Ascending aorta (tissue), 2 donors: ENCODE data around the gene RAI14. TPM values are rescaled to one million over a fixed set of nuclear protein-coding genes. Genes with fewer than 3 reads are reported as not detected.
"Not testable (repeated sequence)": the region's sequence is repeated elsewhere in the genome, so short reads cannot be mapped to it uniquely, and the experiment has no call there.

ENCODE experiments used
- DNase-seq, 2 donors: peaks; one replicate each; pipeline ENCODE4 v3.0.0-alpha.2; 2019; ENCODE audit warnings: low spot score in 2 of 2
- H3K27ac ChIP-seq, 2 donors: fragments of 200-600 bp; sonication (generic); one replicate each; pipeline ENCODE4 v1.5.1; 2016 to 2017; ENCODE audit warnings: mild to moderate bottlenecking in 1 of 2
- H3K27me3 ChIP-seq: fragments of 200-600 bp; sonication (generic); one replicate; pipeline ENCODE4 v1.5.1; 2017
- H3K36me3 ChIP-seq, 2 donors: fragments of 200-600 bp; sonication (generic); one replicate each; pipeline ENCODE4 v1.5.1; 2016
- H3K4me1 ChIP-seq, 2 donors: fragments of 200-600 bp; sonication (generic); one replicate each; pipeline ENCODE4 v1.5.1; 2016 to 2017; ENCODE audit warnings: mild to moderate bottlenecking in 1 of 2
- H3K4me3 ChIP-seq, 2 donors: fragments of 200-600 bp; sonication (generic); one replicate each; pipeline ENCODE4 v1.5.1; 2016 to 2017; ENCODE audit warnings: mild to moderate bottlenecking in 1 of 2
- H3K9me3 ChIP-seq, 2 donors: fragments of 200-600 bp; sonication (generic); one replicate each; pipeline ENCODE4 v1.5.1; 2016
- CTCF ChIP-seq, 3 experiments: fragments of 200-600 bp in 2 of 3; fragments of 450-650 bp in 1 of 3; sonication (generic) in 2 of 3; IDR thresholded peaks; one replicate each; pipeline ENCODE4 v1.5.1; 2016 to 2019; ENCODE audit warnings: antibody characterized with exemption in 3 of 3, mild to moderate bottlenecking in 1 of 3, moderate library complexity in 1 of 3
- intact Hi-C: fragments of 100-400 bp; cut with DNase I; formaldehyde crosslinking; loops from one replicate; pipeline ENCODE4 v1.15.1; 2023
- total RNA-seq: library from RNA; depleted of rRNA; stranded (reverse); fragments of >200 nt; gene quantifications from one replicate; pipeline ENCODE4 v1.1.0, GENCODE V29; 2016

RAI14 gene
- total RNA-seq, 1 donor from 2014 or later = 134 TPM

- H3K9me3 ChIP-seq = no peaks in the 10 kb centered on the region
- no peak for TF ChIP-seq CTCF (IDR thresholded peaks at IDR 0.05)
- H3K27me3 ChIP-seq = no peaks in the 10 kb centered on the region
- H3K4me1 ChIP-seq = peaks cover 0 to 21% of the 10 kb centered on the region in 2 donors
- H3K4me3 ChIP-seq = no peak overlapping the region
- peak overlapping the region; percentile 63 to 73 for H3K27ac ChIP-seq
- H3K36me3 ChIP-seq = no peaks in the 10 kb centered on the region
- no peak for DNase-seq
- intact Hi-C loops = loop anchor here (5.0 kb wide), 2 partner anchors 41 to 121 kb away; no protein-coding TSS in a partner anchor
Measured at GRCh38 chr5:34718516-34718915, 62.4 kb downstream of the RAI14 start.

DNA sequence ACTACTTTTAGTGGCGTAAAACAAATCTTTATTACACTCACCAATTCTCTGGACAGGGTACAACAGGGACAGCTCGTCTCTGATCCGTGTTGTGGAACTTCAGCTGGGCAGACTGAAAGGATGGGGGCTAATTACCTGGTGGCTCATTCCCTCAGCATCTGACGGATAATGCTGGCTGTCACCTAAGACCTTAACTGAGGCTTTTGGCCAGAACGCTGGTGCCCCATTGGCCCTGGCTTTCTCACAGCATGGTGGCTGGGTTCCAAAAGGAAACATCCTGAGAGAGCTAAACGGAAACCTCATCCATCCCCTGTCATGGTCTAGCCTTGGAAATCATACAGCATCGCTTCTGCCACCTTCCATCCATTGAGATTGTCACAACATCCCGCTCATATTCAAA is 62.9 kb downstream of the RAI14 start:
- intact Hi-C loops = loop anchor here (5.0 kb wide), 2 partner anchors 42 to 122 kb away; no protein-coding TSS in a partner anchor
- Histone ChIP-seq H3K4me1 (peaks cover 0 to 21% of the 10 kb centered on the region in 2 donors), H3K27me3 (no peaks in the 10 kb centered on the region), H3K27ac (peak overlapping the region in 1 of 2 donors; percentile 73), H3K4me3 (no peak overlapping the region), H3K9me3 (no peaks in the 10 kb centered on the region), H3K36me3 (no peaks in the 10 kb centered on the region)
- no peak for DNase-seq
- TF ChIP-seq CTCF (IDR thresholded peaks at IDR 0.05) = no peak

DNA sequence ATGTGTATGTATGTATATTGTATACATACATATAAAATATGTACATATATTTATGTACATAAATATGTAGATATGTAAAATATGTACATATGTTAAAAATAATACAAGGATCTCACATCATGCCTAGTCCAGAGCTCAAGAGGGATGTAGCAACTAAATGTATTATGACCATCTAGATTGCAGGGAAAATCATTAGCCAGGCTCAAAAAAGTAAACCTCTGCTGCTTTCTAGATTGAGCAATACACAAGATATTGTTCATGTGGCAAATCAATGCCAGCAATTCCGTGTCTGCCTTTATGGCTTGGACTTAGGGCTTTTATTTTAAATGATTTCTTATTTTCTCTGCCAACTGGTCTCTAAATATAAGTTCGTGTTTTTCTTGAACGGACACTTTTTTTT is 65.2 kb downstream of the RAI14 start:
- Histone ChIP-seq H3K9me3 (no peaks in the 10 kb centered on the region), H3K36me3 (no peaks in the 10 kb centered on the region), H3K27me3 (no peaks in the 10 kb centered on the region), H3K4me1 (peaks cover 0 to 14% of the 10 kb centered on the region in 2 donors), H3K4me3 (no peak overlapping the region), H3K27ac (no peak overlapping the region)
- intact Hi-C loops = no loop called here
- TF ChIP-seq CTCF (IDR thresholded peaks at IDR 0.05) = no peak
- DNase-seq = no peak

- DNase-seq = no peak
- TF ChIP-seq CTCF (IDR thresholded peaks at IDR 0.05) = no peak
- Histone ChIP-seq H3K36me3 (no peaks in the 10 kb centered on the region), H3K4me1 (peaks cover 0 to 12% of the 10 kb centered on the region in 2 donors), H3K27me3 (no peaks in the 10 kb centered on the region), H3K27ac (peak overlapping the region in 1 of 2 donors; percentile 3), H3K4me3 (no peak overlapping the region), H3K9me3 (no peaks in the 10 kb centered on the region)
- intact Hi-C loops = no loop called here
Measured at GRCh38 chr5:34722183-34722582, 66.1 kb downstream of the RAI14 start.

- Histone ChIP-seq H3K4me1 (peaks cover 0 to 9% of the 10 kb centered on the region in 2 donors), H3K4me3 (no peak overlapping the region), H3K27me3 (no peaks in the 10 kb centered on the region), H3K36me3 (no peaks in the 10 kb centered on the region), H3K27ac (no peak overlapping the region), H3K9me3 (no peaks in the 10 kb centered on the region)
- TF ChIP-seq CTCF (IDR thresholded peaks at IDR 0.05) = no peak
- DNase-seq = no peak
- intact Hi-C loops = no loop called here
Measured at GRCh38 chr5:34724741-34725140, 68.6 kb downstream of the RAI14 start.

GRCh38 chr5:34727166-34727749 is 71.1 kb downstream of the RAI14 start:
- DNase-seq, H3K27ac ChIP-seq, H3K9me3 ChIP-seq, H3K4me3 ChIP-seq, H3K36me3 ChIP-seq, intact Hi-C loops, H3K4me1 ChIP-seq, H3K27me3 ChIP-seq: not testable (repeated sequence)
